Erythroblast (primary cell): ENCODE measurements around the gene MPHOSPH10.

Experiments used
- GATA1 ChIP-seq: IDR thresholded peaks from 2 replicates; pipeline ENCODE4 v1.6.1; 2011; ENCODE audit warnings: low read depth, mild to moderate bottlenecking, control low read depth, low read length, moderate library complexity
- POLR2A ChIP-seq: IDR thresholded peaks from 2 replicates; pipeline ENCODE4 v1.6.1; 2011; ENCODE audit warnings: mild to moderate bottlenecking, low read length

- no peak for TF ChIP-seq POLR2A
- no peak for TF ChIP-seq GATA1
Observed at GRCh38 chr2:71166812-71167211, 36.4 kb downstream of the MPHOSPH10 start.
